ENCODE results near the gene PIAS1.

DNA sequence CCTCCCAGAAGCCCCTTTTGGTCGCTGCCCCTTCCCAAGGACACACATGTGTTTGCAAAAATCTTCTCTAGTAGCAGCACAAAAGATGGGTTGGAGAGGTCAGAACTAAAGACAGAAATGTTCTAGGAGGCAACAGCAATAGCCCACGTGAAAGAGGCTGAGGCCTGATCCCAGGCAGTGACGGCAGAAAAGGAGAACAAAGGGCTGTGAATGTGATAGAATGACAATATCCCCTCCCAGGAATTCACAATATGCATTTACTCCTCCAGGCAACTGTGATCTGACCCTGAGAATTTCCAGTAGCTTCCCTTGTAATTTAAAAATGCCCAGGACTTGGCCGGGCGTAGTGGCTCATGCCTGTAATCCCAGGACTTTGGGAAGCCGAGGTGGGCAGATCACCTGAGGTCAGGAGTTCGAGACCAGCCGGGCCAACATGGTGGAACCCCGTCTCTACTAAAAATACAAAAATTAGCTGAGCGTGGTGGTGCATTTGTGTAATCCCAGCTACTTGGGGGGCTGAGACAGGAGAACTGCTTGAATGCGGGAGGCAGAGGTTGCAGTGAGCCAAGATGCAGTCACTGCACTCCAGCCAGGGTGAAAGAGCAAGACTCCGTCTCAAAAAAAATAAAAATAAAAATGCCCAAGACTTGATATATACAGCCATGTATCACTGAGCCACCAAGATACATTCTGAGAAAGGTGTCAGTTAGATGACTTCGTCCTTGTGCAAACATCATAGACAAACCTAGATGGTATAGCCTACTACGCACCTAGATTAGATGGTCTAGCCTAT, 43.6 kb upstream of the PIAS1 start:
- TF ChIP-seq, protein P1, sequence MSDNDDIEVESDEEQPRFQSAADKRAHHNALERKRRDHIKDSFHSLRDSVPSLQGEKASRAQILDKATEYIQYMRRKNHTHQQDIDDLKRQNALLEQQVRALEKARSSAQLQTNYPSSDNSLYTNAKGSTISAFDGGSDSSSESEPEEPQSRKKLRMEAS (IDR thresholded peaks at IDR 0.05; ENCODE audit: insufficient read depth, insufficient read length): no peak
- TF ChIP-seq CTCF (IDR thresholded peaks at IDR 0.05; ENCODE audit: extremely low read depth in 1 of 2, insufficient read depth in 1 of 2, low read depth in 1 of 2, low read length in 2 of 2) (no peak), POLR2A (IDR thresholded peaks at IDR 0.05; ENCODE audit: low read depth, low read length) (no peak), EZH2 (IDR thresholded peaks at IDR 0.05; ENCODE audit: borderline replicate concordance, low read depth, low read length, severe bottlenecking) (no peak), JUN (IDR thresholded peaks at IDR 0.05; ENCODE audit: borderline replicate concordance, insufficient read depth, insufficient read length, low read depth) (no peak), GATA2 (IDR thresholded peaks at IDR 0.05; ENCODE audit: insufficient read depth, insufficient read length, low read depth, low read length) (no peak), POLR2AphosphoS5 (IDR thresholded peaks at IDR 0.05; ENCODE audit: insufficient read depth, low read depth, low read length) (no peak), MYC (IDR thresholded peaks at IDR 0.05; ENCODE audit: low read depth, low read length) (no peak), FOS (IDR thresholded peaks at IDR 0.05; ENCODE audit: borderline replicate concordance, insufficient read depth, low read length) (no peak)

Data from endothelial cell of umbilical vein (primary cell).